Aortic smooth muscle cell (primary cell): Measurements from ENCODE around the gene MROH7. TPM values are rescaled to one million over a fixed set of nuclear protein-coding genes. Genes with fewer than 3 reads are reported as not detected.

Experiments
- total RNA-seq: library from RNA; depleted of rRNA; stranded (reverse); fragments of >200 nt; gene quantifications from 2 replicates; pipeline ENCODE4 v1.2.3, GENCODE V29; 2014

MROH7 gene
- 0.75 and 0.79 TPM in 2 replicates for total RNA-seq

DNA sequence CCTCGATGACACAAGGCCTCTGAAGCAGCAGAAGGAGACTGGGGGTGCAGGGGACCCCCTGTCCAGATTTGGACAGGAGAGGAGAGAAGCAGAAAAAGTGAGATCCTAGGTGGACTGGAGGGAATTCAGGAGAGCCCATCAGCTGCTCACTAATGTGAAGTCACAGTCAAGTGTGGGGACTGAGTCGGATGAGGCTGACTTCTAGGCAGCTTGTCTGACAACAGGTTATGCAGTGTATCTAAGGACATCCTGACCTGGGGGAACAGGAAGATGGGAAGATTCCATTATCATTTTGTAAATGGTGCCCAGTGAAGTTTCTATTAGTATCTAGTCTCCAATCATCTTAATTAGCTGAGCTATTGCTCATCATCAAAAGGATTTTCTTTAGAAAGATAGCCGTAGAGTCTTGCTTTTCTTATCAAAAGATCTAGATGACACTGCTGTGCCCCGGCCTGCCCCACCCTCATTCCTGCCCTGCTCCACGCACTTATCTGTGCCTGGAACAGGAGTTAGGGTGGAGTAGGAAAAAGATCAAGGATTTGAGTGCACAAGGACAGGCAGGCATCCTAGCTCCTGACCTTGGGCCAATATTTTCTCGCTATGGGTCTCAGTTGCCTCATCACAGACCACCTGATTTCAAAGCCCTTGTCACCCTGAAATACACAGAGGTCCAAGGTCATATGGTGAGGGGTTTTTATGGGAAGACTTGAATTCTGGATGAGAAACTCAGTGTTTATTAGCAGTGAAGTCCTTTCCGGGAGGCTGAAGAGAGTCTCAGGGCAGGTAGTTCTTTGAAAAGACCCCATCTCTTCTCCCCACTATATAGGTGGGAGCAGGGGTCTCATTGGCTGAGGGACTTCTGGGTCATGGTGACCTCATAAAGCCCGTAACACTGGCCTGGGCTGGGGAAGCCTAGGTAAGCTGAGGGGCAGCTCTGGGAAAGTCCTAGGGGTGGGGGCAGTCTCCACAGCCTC lies at the start of gene MROH7:
MROH7 (plus strand) TSS at position 924 of the 974 bp plus-strand sequence. CDS start 11,141 bp downstream, outside the sequence.

GRCh38 chr1:54623216-54624007 lies 18.2 kb upstream of the MROH7 start, which contains the start of gene FAM151A:
TSS of gene FAM151A (minus strand) at chr1:54623525. CDS start at chr1:54623395, 130 bp downstream.

GRCh38 chr1:54715493-54716298 lies 74.1 kb downstream of the MROH7 start, which contains the start of gene TTC4:
TSS of gene TTC4 (plus strand) at chr1:54715861. CDS start at chr1:54715909, 48 bp downstream.

Other genes starting within 250 kb of the MROH7 start
- gene SSBP3, start 235.4 kb upstream of the MROH7 start, total RNA-seq, result 10.1 and 11.1 TPM in 2 replicates
- 4.2 and 5.4 TPM in 2 replicates for gene ACOT11, start 93.6 kb upstream of the MROH7 start, total RNA-seq
- not detected in 2 replicates for gene FAM151A, start 18.3 kb upstream of the MROH7 start, total RNA-seq
- gene TTC4, start 74.1 kb downstream of the MROH7 start, total RNA-seq, result 16.0 and 19.4 TPM in 2 replicates
- gene PARS2, start 122.7 kb downstream of the MROH7 start, total RNA-seq, result 3.0 and 3.5 TPM in 2 replicates
- gene TTC22, start 159.5 kb downstream of the MROH7 start, total RNA-seq, result under 0.01 TPM in 1 of 2 replicates, not detected in the other
- gene DHCR24, start 245.4 kb downstream of the MROH7 start, total RNA-seq, result 44.0 and 52.2 TPM in 2 replicates